Measurements from ENCODE around the gene MDP1.
A peak's percentile ranks its signal among the peaks of the same experiment; 100 is the strongest.

The MDP1 gene

GRCh38 chr14:24215495-24216344 lies at the start of gene MDP1:
TSS of gene MDP1 (minus strand) at chr14:24216066. CDS start at chr14:24215955, 111 bp downstream.
- DNase-seq (ENCODE audit: low read depth in 2 of 2), result peak; percentile 57 to 59

- DNase-seq (ENCODE audit: low read depth in 2 of 2), result no peak
These were observed 48.4 kb upstream of the MDP1 start for GRCh38 chr14:24264298-24264697.

- DNase-seq (ENCODE audit: low read depth in 2 of 2), result no peak
These were observed 48.0 kb upstream of the MDP1 start for GRCh38 chr14:24263848-24264247.

GRCh38 chr14:24262821-24263733 lies 47.2 kb upstream of the MDP1 start, which contains the start of gene TGM1:
TSS of gene TGM1 (minus strand) at chr14:24263177. CDS start at chr14:24262352, 825 bp downstream.
- DNase-seq (ENCODE audit: low read depth in 2 of 2), result no peak

GRCh38 chr14:24261969-24262327 lies 46.1 kb upstream of the MDP1 start:
- DNase-seq (ENCODE audit: low read depth in 2 of 2), result no peak

- no peak for DNase-seq (ENCODE audit: low read depth in 2 of 2)
These were observed 45.5 kb upstream of the MDP1 start for GRCh38 chr14:24261256-24261968.

- DNase-seq (ENCODE audit: low read depth in 2 of 2), result no peak
These were observed 44.9 kb upstream of the MDP1 start for GRCh38 chr14:24260780-24261157.

GRCh38 chr14:24260026-24260779 lies 44.3 kb upstream of the MDP1 start:
- no peak for DNase-seq (ENCODE audit: low read depth in 2 of 2)

- DNase-seq (ENCODE audit: low read depth in 2 of 2), result no peak
These were observed 43.6 kb upstream of the MDP1 start for GRCh38 chr14:24259282-24260025.

GRCh38 chr14:24258548-24259265 lies 42.8 kb upstream of the MDP1 start:
- no peak for DNase-seq (ENCODE audit: low read depth in 2 of 2)

GRCh38 chr14:24258119-24258518 lies 42.3 kb upstream of the MDP1 start:
- no peak for DNase-seq (ENCODE audit: low read depth in 2 of 2)

GRCh38 chr14:24256960-24257359 lies 41.1 kb upstream of the MDP1 start:
- DNase-seq (ENCODE audit: low read depth in 2 of 2), result no peak

GRCh38 chr14:24255931-24256711 lies 40.3 kb upstream of the MDP1 start:
- no peak for DNase-seq (ENCODE audit: low read depth in 2 of 2)

- DNase-seq (ENCODE audit: low read depth in 2 of 2), result no peak
These were observed 39.6 kb upstream of the MDP1 start for GRCh38 chr14:24255438-24255837.

GRCh38 chr14:24254630-24255392 lies 38.9 kb upstream of the MDP1 start:
- no peak for DNase-seq (ENCODE audit: low read depth in 2 of 2)

- DNase-seq (ENCODE audit: low read depth in 2 of 2), result no peak
These were observed 38.1 kb upstream of the MDP1 start for GRCh38 chr14:24253936-24254335.

GRCh38 chr14:24252289-24253124 lies 36.6 kb upstream of the MDP1 start:
- DNase-seq (ENCODE audit: low read depth in 2 of 2), result no peak
